DOHH2 (cell line): ENCODE results near the gene ZNF518B.

Source experiments
- H3F3A ChIP-seq: fragments of 200-600 bp; sonication (generic), shearing (Covaris generic); 2 replicates; pipeline ENCODE4 v1.6.0; 2016; ENCODE audit warnings: antibody characterized with exemption, mild to moderate bottlenecking; ENCODE audit not compliant: control insufficient read depth, insufficient read depth
- H3K27ac ChIP-seq: fragments of 200-600 bp; sonication (generic); 2 replicates; pipeline ENCODE4 v1.5.1; 2014; ENCODE audit warnings: low read depth, mild to moderate bottlenecking, low read length, moderate library complexity
- H3K27me3 ChIP-seq: fragments of 200-600 bp; sonication (generic); 2 replicates; pipeline ENCODE4 v1.6.1; 2014; ENCODE audit warnings: mild to moderate bottlenecking, low read length, mixed read lengths; ENCODE audit not compliant: control insufficient read depth
- H3K36me3 ChIP-seq: fragments of 200-600 bp; sonication (generic); 2 replicates; pipeline ENCODE4 v1.6.1; 2014; ENCODE audit warnings: mild to moderate bottlenecking, low read length, moderate library complexity, mixed read lengths; ENCODE audit not compliant: control insufficient read depth
- H3K4me1 ChIP-seq: fragments of 200-600 bp; sonication (generic); 2 replicates; pipeline ENCODE4 v1.6.1; 2014; ENCODE audit warnings: mild to moderate bottlenecking, low read length, mixed read lengths; ENCODE audit not compliant: control insufficient read depth
- H3K4me2 ChIP-seq: fragments of 200-600 bp; sonication (generic); 2 replicates; pipeline ENCODE4 v1.6.0; 2014; ENCODE audit warnings: mild to moderate bottlenecking, low read length, moderate library complexity
- H3K4me3 ChIP-seq: fragments of 200-600 bp; sonication (generic); 2 replicates; pipeline ENCODE4 v1.5.1; 2014; ENCODE audit warnings: mild to moderate bottlenecking, low read length, mixed read lengths
- H3K79me2 ChIP-seq: fragments of 200-600 bp; sonication (generic); 2 replicates; pipeline ENCODE4 v1.6.1; 2014; ENCODE audit warnings: mild to moderate bottlenecking, low read length, mixed read lengths; ENCODE audit not compliant: control insufficient read depth
- H3K9me2 ChIP-seq: fragments of 200-600 bp; sonication (generic); replicated peaks from 2 replicates; pipeline ENCODE4 v1.6.1; 2014; ENCODE audit warnings: mild to moderate bottlenecking, low read length, mixed read lengths; ENCODE audit not compliant: control insufficient read depth
- H3K9me3 ChIP-seq: fragments of 200-600 bp; sonication (generic); 2 replicates; pipeline ENCODE4 v1.6.1; 2014; ENCODE audit warnings: antibody characterized with exemption, low read length, mixed read lengths; ENCODE audit not compliant: control insufficient read depth, insufficient read depth
- H4K20me1 ChIP-seq: fragments of 200-600 bp; sonication (generic); 2 replicates; pipeline ENCODE4 v1.6.0; 2014; ENCODE audit warnings: low read depth, mild to moderate bottlenecking, antibody characterized with exemption, low read length, moderate library complexity; ENCODE audit not compliant: control insufficient read depth, insufficient read depth
- CTCF ChIP-seq: fragments of 200-600 bp; sonication (generic); IDR thresholded peaks from one replicate; pipeline ENCODE4 v1.5.1; 2014; ENCODE audit warnings: antibody characterized with exemption, mild to moderate bottlenecking, low read depth, low read length; ENCODE audit not compliant: poor library complexity, severe bottlenecking
- EZH2phosphoT487 ChIP-seq: fragments of 200-600 bp; sonication (generic); IDR thresholded peaks from 2 replicates; pipeline ENCODE4 v1.6.1; 2017; ENCODE audit warnings: borderline replicate concordance, mild to moderate bottlenecking, antibody characterized with exemption, low read length, moderate library complexity, mixed read lengths

Gene ZNF518B

DNA sequence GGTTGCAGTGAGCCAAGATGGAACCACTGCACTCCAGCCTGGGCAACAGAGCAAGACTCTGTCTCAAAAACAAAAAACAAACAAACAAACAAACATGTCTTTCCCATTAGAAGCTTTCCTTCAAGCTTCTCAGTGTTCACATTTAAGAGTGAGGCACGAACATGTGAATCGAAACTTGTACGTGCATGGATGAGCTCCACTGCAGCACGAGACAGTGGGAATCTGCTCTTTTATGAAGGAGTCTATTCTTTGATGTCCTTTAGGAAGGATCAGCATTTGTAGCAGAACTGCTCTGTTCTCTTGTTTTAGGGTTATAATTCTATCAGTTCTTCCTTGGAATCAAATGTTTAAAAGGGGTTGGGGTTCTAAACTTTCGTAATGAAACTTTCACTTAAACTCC, 23.4 kb upstream of the ZNF518B start:
- H3K9me3 ChIP-seq: no peaks in the 10 kb centered on the region
- no peaks in the 10 kb centered on the region for H3F3A ChIP-seq
- H3K79me2 ChIP-seq: no peaks in the 10 kb centered on the region
- no peaks in the 10 kb centered on the region for H4K20me1 ChIP-seq
- H3K4me2 ChIP-seq: no peak overlapping the region
- no peaks in the 10 kb centered on the region for H3K4me1 ChIP-seq
- H3K27me3 ChIP-seq: no peaks in the 10 kb centered on the region
- no peaks in the 10 kb centered on the region for H3K36me3 ChIP-seq
- no peak overlapping the region for H3K27ac ChIP-seq
- TF ChIP-seq EZH2phosphoT487 (no peak), CTCF (no peak)
- no peak overlapping the region for H3K4me3 ChIP-seq
- H3K9me2 ChIP-seq: no peaks in the 10 kb centered on the region

GRCh38 chr4:10478621-10479020, 21.4 kb upstream of the ZNF518B start:
- no peaks in the 10 kb centered on the region for H3K79me2 ChIP-seq
- no peaks in the 10 kb centered on the region for H3K4me1 ChIP-seq
- H3K36me3 ChIP-seq: no peaks in the 10 kb centered on the region
- TF ChIP-seq CTCF (no peak), EZH2phosphoT487 (no peak)
- H3K27me3 ChIP-seq: no peaks in the 10 kb centered on the region
- H3K9me3 ChIP-seq: no peaks in the 10 kb centered on the region
- H4K20me1 ChIP-seq: no peaks in the 10 kb centered on the region
- no peak overlapping the region for H3K27ac ChIP-seq
- H3K4me3 ChIP-seq: no peak overlapping the region
- H3K9me2 ChIP-seq: no peaks in the 10 kb centered on the region
- no peak overlapping the region for H3K4me2 ChIP-seq
- H3F3A ChIP-seq: no peaks in the 10 kb centered on the region

DNA sequence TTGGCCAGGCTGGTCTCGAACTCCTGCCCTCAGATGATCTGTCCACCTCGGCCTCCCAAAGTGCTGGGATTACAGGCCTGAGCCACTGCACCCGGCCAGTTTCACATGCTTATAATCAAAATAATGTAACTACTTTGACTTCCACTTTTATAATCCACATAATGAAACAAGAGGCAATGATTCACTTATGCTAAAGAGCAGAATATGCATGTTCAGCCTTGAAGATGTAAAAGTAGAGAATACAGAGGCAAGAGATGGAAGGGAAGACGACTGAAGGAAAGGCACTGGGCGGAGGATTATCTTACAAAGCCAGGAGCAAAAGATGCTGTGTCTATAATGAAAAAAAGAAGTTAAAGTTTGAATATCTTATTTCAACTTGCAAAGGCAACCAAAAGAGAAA, 13.3 kb upstream of the ZNF518B start:
- Histone ChIP-seq H4K20me1 (no peaks in the 10 kb centered on the region), H3K4me3 (no peak overlapping the region), H3K27ac (no peak overlapping the region), H3K4me1 (no peaks in the 10 kb centered on the region), H3K4me2 (no peak overlapping the region), H3K27me3 (no peaks in the 10 kb centered on the region), H3K79me2 (no peaks in the 10 kb centered on the region), H3K9me3 (no peaks in the 10 kb centered on the region), H3K9me2 (no peaks in the 10 kb centered on the region), H3F3A (no peaks in the 10 kb centered on the region), H3K36me3 (no peaks in the 10 kb centered on the region)
- TF ChIP-seq EZH2phosphoT487 (no peak), CTCF (no peak)

DNA sequence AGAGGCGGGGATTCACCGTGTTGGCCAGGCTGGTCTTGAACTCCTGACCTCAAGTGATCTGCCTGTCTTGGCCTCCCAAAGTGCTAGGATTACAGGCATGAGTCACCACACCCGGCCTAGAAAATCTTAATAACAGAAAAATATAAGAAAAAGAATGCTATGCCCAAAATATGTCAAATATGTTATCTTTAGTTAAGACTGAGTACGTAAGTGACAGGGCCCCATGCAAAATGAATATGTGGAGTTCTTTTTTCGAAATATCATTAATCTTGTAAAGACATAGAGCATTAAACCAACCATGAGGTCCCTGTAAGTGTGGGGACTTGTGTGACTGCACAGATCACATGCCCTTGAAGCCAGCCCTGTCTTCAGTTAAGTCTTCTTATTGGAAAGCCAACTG, 8.9 kb upstream of the ZNF518B start:
- H3K36me3 ChIP-seq: no peaks in the 10 kb centered on the region
- H3F3A ChIP-seq: no peaks in the 10 kb centered on the region
- H3K4me3 ChIP-seq: no peak overlapping the region
- H3K4me2 ChIP-seq: no peak overlapping the region
- TF ChIP-seq EZH2phosphoT487: no peak
- TF ChIP-seq CTCF: no peak
- H3K4me1 ChIP-seq: no peaks in the 10 kb centered on the region
- H3K27me3 ChIP-seq: no peaks in the 10 kb centered on the region
- no peak overlapping the region for H3K27ac ChIP-seq
- H4K20me1 ChIP-seq: no peaks in the 10 kb centered on the region
- no peaks in the 10 kb centered on the region for H3K9me2 ChIP-seq
- no peaks in the 10 kb centered on the region for H3K79me2 ChIP-seq
- H3K9me3 ChIP-seq: peaks cover 5% of the 10 kb centered on the region; the same call in 1 of the 2 replicates
